HTR-8/SVneo (cell line): ENCODE measurements around the gene LIPM.

Experiments
- DNase-seq: peaks from one replicate; pipeline ENCODE4 v3.0.0; 2011; ENCODE audit warnings: low spot score, mixed read lengths; ENCODE audit not compliant: insufficient read length
- FAIRE-seq: peaks from 2 replicates; lab custom pipeline; 2011; peaks lifted over from hg19 to GRCh38; lab: Jason Lieb, UNC

The LIPM gene

DNA sequence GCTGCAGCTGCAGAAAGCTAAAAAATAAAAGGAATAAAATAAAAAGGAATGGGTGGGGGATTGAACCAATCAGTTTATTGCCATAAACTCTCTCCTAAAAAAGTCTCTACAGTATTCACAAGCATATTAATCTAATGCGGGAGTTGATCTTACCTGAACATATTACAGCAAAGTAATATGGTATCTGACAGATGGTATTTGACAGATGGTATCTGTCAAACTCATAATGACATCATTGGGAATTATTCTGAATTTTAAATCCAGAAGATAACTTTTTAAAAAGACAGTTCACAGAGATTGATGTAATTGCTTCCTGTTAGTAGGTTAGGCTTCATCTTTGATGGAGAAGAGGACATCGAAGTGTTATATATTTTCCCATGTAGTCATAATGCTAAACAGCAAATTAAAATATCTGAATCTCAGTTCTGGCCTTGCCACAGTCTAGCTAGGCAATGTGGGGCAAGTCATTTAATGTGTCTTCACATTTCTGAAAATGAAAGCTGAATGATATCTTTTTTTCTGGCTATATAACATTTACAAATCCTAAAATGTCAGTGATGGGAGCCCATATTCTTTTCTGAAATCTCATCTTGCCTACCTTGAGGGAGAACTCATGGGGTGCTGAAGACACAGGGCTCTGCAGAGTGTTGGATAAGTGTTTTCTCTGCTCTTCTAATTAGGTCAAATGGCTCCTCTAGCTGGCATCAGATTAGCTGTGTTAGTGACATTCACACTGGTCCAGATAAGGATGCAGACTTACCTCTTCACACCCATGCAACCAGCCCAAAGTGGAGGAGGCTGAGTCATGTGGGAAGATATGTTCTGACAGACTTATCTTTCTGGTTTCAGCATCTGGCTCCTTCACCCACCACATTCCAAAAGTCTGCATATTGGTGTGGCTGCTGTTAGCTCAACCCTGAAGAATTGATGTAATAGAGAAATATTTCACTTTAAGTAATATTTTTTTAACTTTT is 2.1 kb upstream of the LIPM start:
- FAIRE-seq: no peak
- no peak for DNase-seq

DNA sequence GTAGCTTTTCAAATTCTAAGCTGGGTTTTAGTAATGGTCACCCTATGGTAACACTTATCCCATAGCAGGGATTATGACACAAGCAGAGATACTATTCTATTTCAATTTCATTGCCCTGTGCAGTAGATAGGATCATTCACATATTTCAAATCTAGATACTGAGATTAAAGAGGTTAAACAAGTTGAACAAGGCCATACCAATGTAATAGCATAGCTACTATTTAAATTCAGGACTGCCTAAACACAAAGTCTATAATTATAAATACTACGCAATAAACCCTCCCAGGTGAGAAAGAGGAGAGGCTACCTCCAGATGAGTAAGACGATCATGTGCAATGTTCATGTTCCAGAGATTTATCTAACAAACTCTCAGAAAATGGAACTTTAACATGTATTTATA is 1.1 kb downstream of the LIPM start:
- DNase-seq: no peak
- FAIRE-seq: no peak

DNA sequence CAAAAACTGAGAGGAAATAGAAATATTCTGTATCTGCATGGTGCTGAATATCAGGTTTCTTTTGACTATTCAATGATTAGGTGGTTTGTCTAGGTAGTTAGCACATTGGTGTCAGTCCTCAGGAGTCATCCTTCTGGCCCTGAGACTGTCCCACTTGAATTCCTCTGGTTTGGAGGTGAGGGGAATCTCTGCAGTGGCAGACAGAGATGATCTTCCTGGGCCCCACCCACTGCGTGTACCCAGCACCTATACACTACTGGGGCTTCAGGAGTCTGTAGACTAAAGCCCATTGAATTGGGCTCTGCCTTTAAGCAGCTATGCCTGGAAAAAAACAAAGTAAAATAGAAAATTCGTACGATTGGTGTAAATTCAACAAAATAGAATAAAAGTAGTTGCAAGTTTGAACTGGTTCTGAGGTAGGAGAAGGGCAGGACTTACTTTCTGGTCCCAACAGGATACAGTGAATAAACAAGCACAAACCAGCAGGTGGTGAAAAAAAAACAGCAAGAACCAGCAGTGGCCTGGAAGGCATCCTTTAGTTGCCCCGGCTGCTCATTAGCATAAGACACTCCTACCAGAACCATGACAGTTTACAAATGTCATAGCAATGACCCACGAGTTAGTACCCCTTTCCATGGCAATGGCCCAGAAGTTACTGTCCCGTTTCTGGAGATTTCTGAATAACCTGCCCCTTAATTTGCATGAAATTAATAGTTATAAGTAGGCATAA is 1.7 kb downstream of the LIPM start:
- FAIRE-seq (no peak), DNase-seq (no peak)

DNA sequence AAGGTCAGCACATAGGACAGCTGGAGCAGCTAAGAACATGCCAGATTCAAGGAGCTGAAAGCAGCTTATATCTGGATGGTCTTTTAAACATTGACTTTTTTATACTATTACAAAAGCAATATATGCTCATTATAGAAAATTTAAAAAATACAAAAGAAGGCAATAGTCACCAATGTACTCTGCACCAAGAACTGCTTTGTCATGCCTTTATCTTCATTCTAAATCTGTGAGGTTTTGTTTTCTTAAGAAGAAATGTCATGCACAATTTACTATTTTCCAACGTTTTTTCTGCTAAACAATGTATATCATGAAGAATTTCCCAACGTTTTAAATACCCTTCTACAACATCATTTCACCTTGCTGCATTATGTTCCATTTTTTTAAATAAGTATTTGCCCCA is 2.8 kb downstream of the LIPM start:
- no peak for FAIRE-seq
- no peak for DNase-seq

DNA sequence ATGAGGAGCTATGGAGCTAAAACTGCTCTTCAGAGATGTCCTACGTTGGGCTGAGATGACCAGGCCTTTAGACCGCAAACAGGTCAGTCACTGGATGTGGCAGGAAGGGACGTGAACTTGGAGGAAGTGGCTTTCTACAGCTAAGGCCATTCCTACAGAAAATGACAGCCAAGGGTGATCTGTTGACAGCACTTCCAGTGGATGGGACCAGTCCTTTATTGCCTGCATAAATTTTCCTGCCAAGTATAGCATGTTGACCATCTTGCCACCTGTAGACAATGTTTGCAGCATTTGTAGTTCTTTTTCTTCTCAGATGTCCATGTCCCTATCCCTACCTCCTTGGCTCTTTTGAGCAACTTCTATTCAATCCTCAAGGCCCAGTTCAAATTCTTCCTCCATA is 3.4 kb downstream of the LIPM start:
- no peak for DNase-seq
- FAIRE-seq: no peak

DNA sequence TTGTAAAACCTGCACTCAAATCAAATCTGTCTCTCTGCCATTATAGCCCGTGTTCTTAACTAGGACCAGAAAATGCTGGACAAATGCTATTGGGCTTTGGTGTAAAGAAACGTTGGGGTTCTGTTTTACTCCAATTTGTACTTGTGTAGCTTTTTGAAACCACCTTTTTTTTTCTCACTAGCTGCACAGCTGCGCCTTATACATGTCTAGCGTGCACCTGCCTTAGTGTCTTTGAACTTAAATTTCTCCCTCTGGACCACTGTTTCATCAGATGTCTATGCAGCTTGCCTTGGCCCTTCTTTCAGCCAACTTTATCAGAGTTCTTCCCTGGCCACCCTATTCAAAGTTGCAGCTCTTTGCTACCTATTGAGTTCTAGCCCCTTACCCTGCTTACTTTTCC is 7.1 kb downstream of the LIPM start:
- DNase-seq: no peak
- no peak for FAIRE-seq

DNA sequence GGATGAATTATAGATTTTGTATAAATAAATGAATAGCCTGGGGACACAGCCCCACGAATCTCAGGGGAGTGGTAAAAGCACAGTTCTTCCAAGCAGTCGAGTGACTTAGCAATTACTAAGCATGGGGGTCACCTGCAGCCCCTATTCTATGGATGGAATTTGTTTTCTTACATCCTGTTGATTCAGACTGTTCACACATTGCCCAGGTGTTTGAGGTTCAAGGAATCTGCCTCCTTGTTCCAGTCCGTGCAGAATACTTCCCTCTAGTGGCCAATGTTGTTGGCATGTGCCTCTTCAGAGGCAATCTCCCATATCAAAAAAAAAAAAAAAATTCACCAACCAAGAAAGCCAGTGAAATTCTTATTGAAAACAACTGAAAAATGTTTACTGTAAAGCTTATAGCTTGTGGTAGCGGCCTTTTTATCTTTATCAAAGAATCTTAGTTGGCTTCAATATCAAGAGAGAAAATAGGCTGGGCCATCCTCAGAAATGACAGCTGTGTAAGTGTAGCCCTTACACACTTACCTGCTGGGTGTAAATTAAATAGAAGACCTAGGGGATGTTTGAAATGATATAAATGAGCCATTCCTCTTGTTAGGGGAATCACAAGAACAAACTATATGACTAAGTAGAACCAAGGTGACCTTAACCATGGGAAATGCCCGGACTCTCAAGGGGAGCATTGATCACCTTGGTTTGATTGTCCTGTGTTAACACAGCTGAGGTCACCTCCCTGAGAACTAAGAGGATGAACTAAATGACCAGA is 7.8 kb downstream of the LIPM start:
- DNase-seq (peak; percentile 33), FAIRE-seq (no peak)

DNA sequence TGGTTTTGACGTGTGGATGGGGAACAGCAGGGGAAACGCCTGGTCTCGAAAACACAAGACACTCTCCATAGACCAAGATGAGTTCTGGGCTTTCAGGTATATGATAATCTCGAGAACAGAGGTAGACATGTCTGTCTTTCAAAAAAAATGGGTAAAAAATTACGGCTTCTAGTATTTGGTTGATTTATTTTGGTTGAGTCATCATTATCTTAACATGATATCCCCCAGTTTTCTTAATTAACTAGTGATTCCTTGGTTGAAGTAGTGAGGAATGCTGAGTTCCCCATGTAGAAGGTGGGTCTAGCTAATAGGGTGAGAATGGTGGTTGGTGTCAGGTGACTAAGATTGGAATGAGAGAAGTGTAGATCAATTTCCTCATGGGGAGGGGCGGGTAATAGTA is 10.7 kb downstream of the LIPM start:
- no peak for DNase-seq
- no peak for FAIRE-seq

DNA sequence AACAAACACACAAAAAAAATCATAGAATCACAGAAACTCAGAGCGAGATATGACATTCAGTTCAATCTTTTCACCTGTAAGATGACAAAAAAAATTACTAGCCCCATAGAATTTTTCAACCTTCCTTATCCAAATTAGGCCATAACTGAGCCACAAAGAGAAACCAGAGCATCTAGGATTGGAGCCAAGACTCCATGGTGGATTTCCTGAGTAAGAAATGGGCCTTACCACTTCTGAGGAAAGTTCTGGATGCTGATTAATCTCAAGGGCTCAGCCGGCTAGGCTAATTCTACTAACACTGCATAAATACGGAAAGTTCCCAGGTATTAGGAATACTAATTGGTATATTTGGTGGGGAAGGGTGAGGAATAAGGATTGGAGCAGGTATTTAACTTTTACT is 16.8 kb downstream of the LIPM start:
- no peak for DNase-seq
- no peak for FAIRE-seq

DNA sequence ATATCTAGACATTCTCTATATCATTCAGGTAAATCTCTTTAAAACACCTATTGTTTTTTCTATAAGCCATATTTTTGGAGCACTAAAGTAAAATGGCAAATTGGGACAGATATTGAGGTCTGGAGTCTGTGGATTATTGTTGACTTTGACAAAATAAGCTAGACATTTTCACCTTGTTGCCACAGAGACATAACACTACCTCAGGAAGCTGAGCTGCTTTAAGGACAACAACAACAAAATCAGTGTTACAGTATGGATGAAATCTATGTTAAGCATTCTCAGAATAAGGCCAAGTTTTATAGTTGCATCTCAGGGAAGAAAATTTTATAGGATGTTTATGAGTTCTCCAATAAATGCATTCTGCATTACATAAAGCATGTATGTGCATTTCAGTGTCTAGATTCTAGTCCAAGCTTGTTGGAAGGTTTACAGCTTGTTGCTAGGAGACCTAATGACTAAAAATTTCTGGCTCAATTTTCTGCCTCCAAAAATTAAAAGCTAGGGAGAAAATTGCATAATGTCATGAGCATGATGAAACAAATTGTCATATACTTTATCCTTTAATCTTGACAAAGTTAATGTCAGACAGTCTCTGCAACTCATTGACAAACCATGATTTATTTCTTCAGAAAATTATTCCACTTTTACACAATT is 18.3 kb downstream of the LIPM start:
- FAIRE-seq (no peak), DNase-seq (no peak)

DNA sequence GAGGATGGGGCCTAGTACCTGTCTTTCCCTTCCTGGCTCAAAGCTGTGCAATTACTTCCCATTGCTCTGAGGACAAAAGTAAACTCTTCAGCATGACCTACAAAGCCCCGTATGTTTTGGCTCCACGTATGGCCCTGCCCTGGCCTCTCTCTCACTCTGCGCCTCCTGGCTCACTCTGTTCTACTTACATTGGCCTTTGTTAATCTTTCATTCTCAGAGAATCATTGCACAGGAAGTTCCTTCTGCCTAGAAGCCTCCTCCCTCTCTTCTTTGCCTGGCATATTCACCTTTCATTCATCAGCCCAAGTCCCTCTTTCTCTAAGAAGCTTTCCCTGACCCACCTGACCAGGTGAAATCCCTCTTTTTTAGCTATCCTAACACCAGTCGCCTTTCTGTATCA is 23.9 kb downstream of the LIPM start:
- FAIRE-seq: no peak
- DNase-seq: no peak

DNA sequence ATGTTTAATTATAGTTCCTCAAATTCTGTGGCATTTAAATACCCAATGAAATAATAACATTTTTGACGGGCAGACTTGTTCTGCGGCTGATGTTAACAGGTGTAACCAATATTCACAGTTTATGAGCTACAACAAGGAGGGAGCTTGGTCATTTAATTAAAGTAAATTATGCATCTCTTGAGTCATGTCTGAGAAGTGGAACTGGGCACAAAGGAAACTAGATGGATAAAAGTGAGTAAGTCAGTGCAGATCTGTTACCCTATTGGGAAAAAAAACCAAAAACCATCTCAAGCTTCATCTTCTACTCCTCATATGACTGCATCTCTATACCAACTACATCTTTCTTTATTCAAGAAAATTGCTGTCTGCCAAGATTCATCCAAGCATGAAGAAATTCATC is 25.1 kb downstream of the LIPM start:
- DNase-seq: no peak
- no peak for FAIRE-seq

DNA sequence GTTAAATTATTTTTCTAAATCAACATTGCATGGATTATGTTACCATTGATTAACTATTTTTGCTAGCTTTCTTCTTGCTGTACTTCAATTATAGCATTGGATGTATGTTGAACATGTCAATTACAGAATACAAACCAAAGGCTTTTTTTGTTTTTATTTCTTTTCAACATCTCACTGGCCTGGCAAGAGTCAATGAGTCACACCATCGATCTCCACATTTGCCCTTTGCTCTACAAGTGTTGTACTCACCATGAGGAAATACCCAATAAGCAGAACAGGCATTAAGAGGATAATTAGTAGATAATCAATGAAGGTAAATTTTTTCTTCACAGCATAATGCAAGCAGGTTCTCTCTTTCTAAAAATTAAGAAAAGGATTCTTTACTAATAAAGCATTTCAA is 25.8 kb downstream of the LIPM start:
- no peak for DNase-seq
- FAIRE-seq: no peak

DNA sequence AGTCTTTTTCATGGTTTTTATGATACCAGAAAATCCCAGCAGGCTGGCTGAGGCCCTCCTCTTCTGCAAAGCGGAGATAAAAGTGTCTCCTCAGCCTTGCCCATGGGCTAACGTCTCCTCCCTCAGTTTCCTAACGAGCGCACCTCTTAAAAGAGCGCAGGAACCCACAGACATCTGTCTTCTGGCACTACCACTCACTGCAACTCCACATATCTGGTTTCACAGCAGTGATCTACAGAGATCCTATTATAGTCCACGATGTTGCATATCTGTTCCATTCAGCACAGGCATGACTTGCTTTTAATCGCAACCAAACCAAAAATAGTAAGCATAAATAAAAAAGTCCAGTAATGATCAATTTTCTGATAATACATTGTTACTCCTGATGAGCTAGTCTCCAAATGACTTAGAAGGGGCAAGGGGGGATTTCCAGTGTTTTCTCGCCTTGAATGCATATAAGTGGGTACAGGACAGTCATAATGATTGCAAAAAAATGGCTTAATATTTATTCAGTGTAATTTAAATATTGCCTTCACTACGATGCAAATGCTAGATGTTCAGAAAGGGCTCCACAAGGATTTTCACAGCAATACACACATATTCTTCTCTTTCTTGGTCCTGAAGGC is 28.2 kb downstream of the LIPM start:
- FAIRE-seq: no peak

DNA sequence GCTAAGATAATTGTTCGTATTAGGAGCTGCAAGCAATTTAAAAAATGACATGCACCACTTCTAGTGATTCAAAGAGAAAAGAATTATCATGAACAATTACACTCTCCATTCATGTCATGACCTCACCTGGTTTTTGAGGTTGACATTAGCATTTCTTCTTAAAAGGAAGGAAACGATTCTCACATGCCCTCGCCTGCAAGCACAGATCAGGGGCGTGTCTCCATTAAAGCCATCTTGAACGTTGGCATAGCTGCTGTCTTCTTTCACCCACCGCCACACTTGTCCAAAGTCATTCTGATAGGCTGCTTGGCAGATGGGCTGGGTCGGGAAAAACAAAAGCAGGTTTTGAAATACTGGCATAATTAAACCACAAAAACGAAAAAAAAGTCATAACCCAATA is 29.2 kb downstream of the LIPM start:
- FAIRE-seq: no peak
- DNase-seq: no peak

More for the DNA sequence above, 28.2 kb downstream of the LIPM start:
- DNase-seq: no peak

DNA sequence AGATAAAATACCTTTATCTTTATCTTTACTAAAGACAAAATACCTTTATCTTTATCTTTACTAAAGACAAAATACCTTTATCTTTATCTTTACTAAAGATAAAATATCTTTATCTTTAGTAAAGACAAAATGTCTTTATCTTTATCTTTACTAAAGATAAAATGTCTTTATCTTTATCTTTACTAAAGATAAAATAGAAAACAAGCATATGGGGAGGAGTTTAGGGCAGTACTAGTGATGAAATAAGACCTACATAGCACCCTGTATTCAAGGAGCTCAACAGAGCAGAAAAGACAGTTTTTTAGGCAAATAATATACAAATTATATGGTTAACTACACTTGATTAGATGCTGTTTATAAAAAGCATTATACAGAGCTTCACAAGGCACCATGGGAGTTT is 29.8 kb downstream of the LIPM start:
- DNase-seq: no peak
- FAIRE-seq: no peak

DNA sequence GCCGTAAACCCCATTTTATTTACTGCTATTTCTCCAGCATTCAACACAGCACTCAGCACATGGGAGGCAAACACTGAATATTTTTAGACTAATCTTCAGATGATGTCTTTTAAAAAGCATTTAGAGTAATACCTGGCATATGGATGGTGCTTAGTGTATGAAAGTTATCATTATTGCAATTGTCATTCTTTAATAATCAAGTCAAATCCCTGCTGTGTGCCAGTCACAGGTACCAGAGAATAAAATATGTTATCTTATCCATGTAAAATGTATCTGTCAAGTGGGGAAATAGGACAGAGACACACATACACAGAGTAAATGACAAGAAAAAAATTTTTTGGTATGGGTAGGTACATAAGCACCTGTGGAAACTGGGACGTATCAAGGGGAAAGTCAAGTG is 30.6 kb downstream of the LIPM start:
- no peak for FAIRE-seq
- no peak for DNase-seq

DNA sequence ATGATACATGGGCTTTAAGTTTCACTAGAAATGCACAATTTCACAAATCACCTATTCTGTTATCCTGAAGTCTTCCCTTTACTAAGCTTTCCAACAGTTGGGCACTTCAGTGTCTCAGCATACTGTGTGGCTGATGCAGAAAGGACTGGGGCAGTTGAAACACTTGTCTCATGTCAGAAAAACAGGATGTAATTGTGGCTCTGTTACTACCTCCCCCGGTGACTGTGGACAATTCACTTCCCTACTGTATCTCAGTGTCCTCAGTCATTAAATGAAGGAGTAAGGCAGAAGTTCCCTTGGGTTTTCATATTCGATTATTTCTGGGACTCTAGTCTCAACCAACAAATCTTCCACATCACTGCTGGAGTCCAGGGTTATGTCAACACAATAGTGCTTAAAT is 31.2 kb downstream of the LIPM start:
- FAIRE-seq (peak; percentile 31), DNase-seq (no peak)

DNA sequence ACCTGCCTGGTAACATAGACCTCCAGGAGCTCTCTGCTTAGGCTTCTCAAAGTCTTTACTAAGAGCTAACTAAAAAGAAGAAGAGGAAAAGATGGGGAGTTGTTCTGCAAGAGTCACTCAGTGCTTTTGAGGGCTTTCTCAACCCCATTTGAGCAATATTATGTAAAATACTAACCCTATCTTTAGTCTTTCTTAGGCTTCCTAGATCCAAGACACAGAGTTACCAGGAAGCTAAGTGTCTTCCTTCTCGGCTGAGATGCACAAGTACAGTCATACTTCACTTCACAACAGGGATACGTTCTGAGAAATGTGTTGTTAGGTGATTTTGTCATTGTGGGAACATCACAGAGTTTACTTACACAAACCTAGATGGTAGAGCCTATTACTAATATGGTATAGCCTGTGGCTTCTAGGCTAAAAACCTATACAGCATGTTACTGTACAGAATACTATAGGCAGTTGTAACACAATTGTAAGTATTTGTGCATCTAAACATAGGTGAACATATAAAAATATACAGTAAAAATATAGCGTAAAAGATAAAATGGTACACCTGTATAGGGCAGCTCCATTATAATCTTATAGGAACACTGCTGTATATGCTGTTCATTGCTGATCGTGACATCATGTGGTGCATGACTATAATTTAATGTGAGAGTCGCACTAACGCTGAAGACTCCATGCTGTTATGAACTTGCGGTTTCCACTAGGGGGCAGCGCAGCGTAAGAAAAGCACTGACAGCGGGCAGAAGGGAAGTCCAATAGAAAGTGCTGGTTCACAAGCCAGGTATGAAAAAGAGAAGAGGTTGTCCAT is 32.8 kb downstream of the LIPM start:
- FAIRE-seq (peak; percentile 81), DNase-seq (peak; percentile 53)
